Right lobe of liver (tissue), 6 donors: Measurements from ENCODE around the gene COLEC11. TPM values are rescaled to one million over a fixed set of nuclear protein-coding genes. Genes with fewer than 3 reads are reported as not detected.

Source experiments
- ATAC-seq, 4 donors: fragments of 200-7000 bp; cut with Tn5 transposase; one replicate each; pipeline ENCODE4 v1.9.1; 2020; ENCODE audit warnings: mild to moderate bottlenecking in 4 of 4, moderate library complexity in 4 of 4
- DNase-seq, 3 donors: peaks; one replicate each; pipeline ENCODE4 v3.0.0-alpha.2; 2020
- H3K27ac ChIP-seq, 3 donors: fragments of 200-600 bp; one replicate each; pipeline ENCODE4 v1.8.0; 2022
- H3K27me3 ChIP-seq, 2 donors: fragments of 200-600 bp; one replicate each; pipeline ENCODE4 v1.8.0; 2022
- H3K36me3 ChIP-seq, 4 donors: fragments of 200-600 bp; sonication (generic) in 1 of 4; one replicate each; pipeline versions ENCODE4 v1.5.1 to v1.8.0; 2017 to 2022; ENCODE audit warnings: control low read depth in 1 of 4
- H3K4me1 ChIP-seq, 4 donors: fragments of 200-600 bp; sonication (generic) in 1 of 4; one replicate each; pipeline versions ENCODE4 v1.5.1 to v1.8.0; 2017 to 2022; ENCODE audit warnings: control low read depth in 1 of 4
- H3K4me3 ChIP-seq, 3 donors: fragments of 200-600 bp; one replicate each; pipeline ENCODE4 v1.8.0; 2022
- H3K9me3 ChIP-seq, 4 donors: fragments of 200-600 bp; sonication (generic) in 1 of 4; one replicate each; pipeline versions ENCODE4 v1.5.1 to v1.8.0; 2017 to 2022; ENCODE audit warnings: control low read depth in 1 of 4
- CTCF ChIP-seq, 4 donors: fragments of 200-600 bp in 3 of 4; fragments of 450-650 bp in 1 of 4; IDR thresholded peaks; one replicate each; pipeline versions ENCODE4 v1.5.1 to v1.8.0; 2016 to 2022; ENCODE audit warnings: antibody characterized with exemption in 4 of 4, mild to moderate bottlenecking in 2 of 4
- POLR2A ChIP-seq: fragments of 450-650 bp; IDR thresholded peaks from one replicate; pipeline ENCODE4 v1.6.1; 2017; ENCODE audit warnings: antibody characterized with exemption, mild to moderate bottlenecking
- WGBS: methylation state at CpG from one replicate; pipeline ENCODE4 v1.1.6; 2018; ENCODE audit warnings: low coverage, low lambda C conversion rate; ENCODE audit not compliant: insufficient coverage; ENCODE audit errors: missing lambda C conversion rate; 5-methylcytosine and 5-hydroxymethylcytosine counted together
- intact Hi-C, 2 donors: fragments of 100-400 bp; cut with DNase I; formaldehyde crosslinking; loops; one replicate each; pipeline versions ENCODE4 v1.11.2 to v1.14.1; 2022
- total RNA-seq, 6 experiments: library from RNA; depleted of rRNA in 2 of 6; stranded (reverse); fragments of >200 nt in 2 of 6; fragmentation: NEBNext Ultra II Directional in 3 of 6; extraction: Animal tissue kit (Norgen Biotek cat#: 25700) in 3 of 6; gene quantifications; one replicate each; pipeline versions ENCODE4 v1.1.0 to v1.2.4, GENCODE V29; 2016 to 2023
- donor health status: DM: no; HTN: yes; CAD: no.
- donor health status: DM: no; HTN: no; CAD: no.
- donor health status: DM: no; HTN: no; CAD: no.
- donor health status: DM: no; HTN: yes; CAD: no.
- donor health status: DM: no; HTN: yes; CAD: no.

COLEC11 gene
- total RNA-seq, 6 experiments from 2014 or later, result 25.2 to 58.6 (median 41.1) TPM

- ATAC-seq, result no peak
- peaks cover 0 to 39% (median 16%) of the 10 kb centered on the region in 4 donors for H3K36me3 ChIP-seq
- TF ChIP-seq CTCF (IDR thresholded peaks at IDR 0.05) (no peak), POLR2A (no peak)
- H3K9me3 ChIP-seq, result no peaks in the 10 kb centered on the region
- WGBS, result 87% methylated on average over 6 of the region's 6 CpGs
- H3K27ac ChIP-seq, result peak overlapping the region in 2 of 3 donors; percentile 2 to 5
- no peaks in the 10 kb centered on the region for H3K27me3 ChIP-seq
- no peak overlapping the region for H3K4me3 ChIP-seq
- intact Hi-C loops, result no loop called here
- DNase-seq, result no peak
- peaks cover 0 to 29% (median 12%) of the 10 kb centered on the region in 4 donors for H3K4me1 ChIP-seq
Observed at GRCh38 chr2:3584076-3584475, 10.8 kb upstream of the COLEC11 start.

DNA sequence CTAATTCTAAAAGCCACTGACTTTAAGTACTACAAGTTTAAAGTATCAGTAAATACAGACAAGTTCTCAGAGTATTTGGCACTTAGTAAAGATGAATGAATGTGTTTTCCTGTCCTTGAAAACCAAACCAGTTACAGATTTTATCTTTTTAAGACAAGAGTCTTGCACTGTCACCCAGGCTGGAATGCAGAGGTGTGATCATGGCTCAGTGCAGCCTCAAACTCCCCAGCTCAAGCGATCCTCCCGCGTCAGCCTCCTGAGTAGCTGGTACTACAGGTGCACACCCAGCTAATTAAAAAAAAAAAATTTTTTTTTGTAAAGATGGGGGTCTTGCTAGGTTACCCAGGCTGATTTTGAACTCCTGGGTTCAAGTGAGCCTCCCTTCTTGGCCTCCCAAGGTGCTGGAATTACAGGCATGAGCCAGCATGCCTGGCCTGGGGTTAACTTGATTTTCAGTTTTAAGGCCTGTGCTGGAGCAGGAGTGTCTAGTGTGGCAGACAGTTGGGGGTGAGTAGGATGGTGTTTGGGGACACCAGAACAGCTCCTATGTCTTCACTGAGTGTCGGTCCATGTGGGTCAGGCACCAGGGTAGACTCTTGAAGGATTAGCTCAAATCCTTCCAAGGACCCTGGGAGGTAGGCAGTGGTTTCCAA, 10.2 kb upstream of the COLEC11 start:
- no peaks in the 10 kb centered on the region for H3K27me3 ChIP-seq
- TF ChIP-seq CTCF (IDR thresholded peaks at IDR 0.05) (no peak), POLR2A (no peak)
- 79% methylated on average over 3 of the region's 4 CpGs for WGBS
- peak overlapping the region in 2 of 3 donors; percentile 31 to 40 for H3K4me3 ChIP-seq
- peak overlapping the region; percentile 68 to 81 (median 78) for H3K27ac ChIP-seq
- H3K9me3 ChIP-seq, result no peaks in the 10 kb centered on the region
- intact Hi-C loops, result no loop called here
- H3K4me1 ChIP-seq, result peaks cover 0 to 25% (median 11%) of the 10 kb centered on the region in 4 donors
- H3K36me3 ChIP-seq, result peaks cover 0 to 33% (median 13%) of the 10 kb centered on the region in 4 donors
- ATAC-seq, result no peak
- no peak for DNase-seq

DNA sequence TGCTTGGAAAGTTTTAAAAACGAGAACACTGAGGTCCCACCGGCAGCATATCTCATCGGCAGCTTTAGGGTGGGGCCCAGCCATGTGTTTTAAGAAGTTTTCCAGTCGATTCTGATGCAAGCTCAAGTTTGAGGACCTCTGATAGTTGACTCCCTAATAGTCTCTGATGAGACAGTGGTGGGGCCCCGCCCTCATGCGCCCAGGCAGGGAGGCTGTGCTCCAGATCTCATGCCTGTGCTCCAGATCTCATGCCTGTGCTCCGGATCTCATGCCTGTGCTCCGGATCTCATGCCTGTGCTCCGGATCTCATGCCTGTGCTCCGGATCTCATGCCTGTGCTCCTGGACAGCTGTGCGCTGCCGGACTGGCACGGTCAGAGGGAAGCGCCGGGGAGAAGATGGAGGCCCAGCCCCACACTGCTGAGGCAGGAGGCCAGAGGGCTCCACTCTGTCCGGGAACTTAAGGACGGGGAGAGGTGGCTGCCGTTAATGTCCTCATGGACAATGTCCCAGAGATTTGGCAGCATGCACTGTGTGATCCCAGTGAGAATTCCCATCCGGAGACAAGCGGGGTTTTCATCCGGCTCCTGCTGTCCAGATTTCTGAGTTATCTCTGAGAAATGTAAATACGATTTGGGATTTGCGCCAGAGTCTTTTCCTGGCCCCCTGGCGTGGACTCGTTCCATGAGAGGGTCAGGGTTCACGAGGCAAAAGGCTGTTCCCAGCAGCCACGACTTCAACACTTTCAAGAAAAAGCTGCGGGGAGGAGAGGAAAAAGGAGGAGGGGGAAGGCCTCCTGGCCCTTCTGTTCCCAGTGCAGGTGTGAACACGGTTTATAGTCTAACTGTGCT, 9.4 kb upstream of the COLEC11 start:
- no peaks in the 10 kb centered on the region for H3K9me3 ChIP-seq
- peaks cover 0 to 25% (median 11%) of the 10 kb centered on the region in 4 donors for H3K4me1 ChIP-seq
- intact Hi-C loops, result no loop called here
- 14% methylated on average over 17 of the region's 29 CpGs for WGBS
- peaks cover 0 to 25% (median 7%) of the 10 kb centered on the region in 4 donors for H3K36me3 ChIP-seq
- H3K4me3 ChIP-seq, result peak overlapping the region; percentile 12 to 40 (median 31)
- TF ChIP-seq CTCF (IDR thresholded peaks at IDR 0.05), result peak in 1 of 4 donors; percentile 6
- TF ChIP-seq POLR2A, result peak; percentile 43
- H3K27ac ChIP-seq, result peak overlapping the region; percentile 68 to 81 (median 79)
- H3K27me3 ChIP-seq, result no peaks in the 10 kb centered on the region
- ATAC-seq (peak; percentile 86 to 94 (median 91)), DNase-seq (peak; percentile 79 to 87 (median 82))

- no peaks in the 10 kb centered on the region for H3K27me3 ChIP-seq
- DNase-seq, result no peak
- H3K4me1 ChIP-seq, result peaks cover 0 to 25% (median 11%) of the 10 kb centered on the region in 4 donors
- H3K36me3 ChIP-seq, result peaks cover 0 to 18% (median 3%) of the 10 kb centered on the region in 4 donors
- intact Hi-C loops, result no loop called here
- H3K27ac ChIP-seq, result peak overlapping the region; percentile 68 to 81 (median 79)
- H3K4me3 ChIP-seq, result no peak overlapping the region
- 55% methylated on average over 12 of the region's 16 CpGs for WGBS
- TF ChIP-seq CTCF (IDR thresholded peaks at IDR 0.05), result no peak
- no peak for TF ChIP-seq POLR2A
- H3K9me3 ChIP-seq, result no peaks in the 10 kb centered on the region
- ATAC-seq, result peak in 1 of 4 donors; percentile 26
Observed at GRCh38 chr2:3586220-3586619, 8.7 kb upstream of the COLEC11 start.
